Choroid plexus epithelial cell (primary cell): ENCODE results near the gene PIP4K2C.
"Not testable (repeated sequence)": the region's sequence is repeated elsewhere in the genome, so short reads cannot be mapped to it uniquely, and the experiment has no call there.

Experiments
- DNase-seq: peaks from one replicate; pipeline ENCODE4 v3.0.0-alpha.2; 2010; ENCODE audit warnings: low read depth
- H3K4me3 ChIP-seq: 2 replicates; pipeline ENCODE4 v1.5.1; 2011; ENCODE audit warnings: low read depth, mild to moderate bottlenecking, control low read depth, low read length, moderate library complexity
- CTCF ChIP-seq: conservative IDR thresholded peaks from 2 replicates; pipeline ENCODE4 v1.5.1; 2011; ENCODE audit warnings: low read depth, mild to moderate bottlenecking, control low read depth, inconsistent platforms, low read length, moderate library complexity

Gene PIP4K2C

GRCh38 chr12:57632958-57633840 is 42.2 kb downstream of the PIP4K2C start, which contains the start of gene B4GALNT1:
Gene B4GALNT1, minus strand, starts transcription at chr12:57633201. Its CDS starts 1,069 bp downstream, at chr12:57632132.
- peak; percentile 77 for TF ChIP-seq CTCF
- H3K4me3 ChIP-seq = peak within 1 kb of the TSS; percentile 47
- DNase-seq = peak; percentile 54

GRCh38 chr12:57636731-57637130 is 45.7 kb downstream of the PIP4K2C start:
- not testable (repeated sequence) for DNase-seq, H3K4me3 ChIP-seq

- no peak for DNase-seq
- TF ChIP-seq CTCF = peak; percentile 10
- H3K4me3 ChIP-seq = no peak overlapping the region
Observed at GRCh38 chr12:57637364-57637763, 46.4 kb downstream of the PIP4K2C start.

- no peak for DNase-seq
- H3K4me3 ChIP-seq = no peak overlapping the region
- TF ChIP-seq CTCF = no peak
Observed at GRCh38 chr12:57638096-57638495, 47.1 kb downstream of the PIP4K2C start.

GRCh38 chr12:57640175-57641042 is 49.4 kb downstream of the PIP4K2C start:
- no peak for DNase-seq
- no peak for TF ChIP-seq CTCF
- H3K4me3 ChIP-seq = no peak overlapping the region

- DNase-seq = no peak
- H3K4me3 ChIP-seq = no peak overlapping the region
- TF ChIP-seq CTCF = no peak
Observed at GRCh38 chr12:57641699-57642442, 50.9 kb downstream of the PIP4K2C start.

GRCh38 chr12:57645990-57646658 is 55.1 kb downstream of the PIP4K2C start:
- H3K4me3 ChIP-seq = not testable (repeated sequence)
- DNase-seq = peak; percentile 22

GRCh38 chr12:57646659-57647049 is 55.7 kb downstream of the PIP4K2C start:
- not testable (repeated sequence) for DNase-seq, H3K4me3 ChIP-seq
